ENCODE data around the gene LAMB3. TPM values are rescaled to one million over a fixed set of nuclear protein-coding genes. Genes with fewer than 3 reads are reported as not detected.

LAMB3 gene
- total RNA-seq, 1 donor from 2014 or later, result 12.5 TPM

DNA sequence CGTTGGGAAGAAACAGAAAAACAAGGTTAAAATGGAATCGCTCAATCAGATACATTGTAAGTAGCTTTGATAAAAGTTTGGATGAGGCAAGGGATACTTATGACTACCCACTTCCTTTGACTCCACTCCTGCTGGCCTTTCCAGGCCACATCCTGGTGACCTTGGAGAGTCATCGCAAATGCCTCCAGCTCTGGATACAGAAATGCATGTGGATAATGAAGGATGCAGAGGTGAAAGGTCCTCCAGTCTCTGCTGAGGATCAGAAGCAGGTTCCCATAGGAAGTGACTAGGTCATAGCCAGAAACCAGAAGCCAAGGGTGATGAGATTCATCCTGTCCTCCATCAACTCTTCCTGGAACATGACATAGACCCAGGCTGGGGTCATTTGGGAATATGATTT, 74.9 kb downstream of the LAMB3 start:
- no peak for DNase-seq (ENCODE audit: low spot score, unreplicated experiment)
- Mint-ChIP-seq H3K9me3 (ENCODE audit: low read depth) (no peaks in the 10 kb centered on the region), H3K4me1 (ENCODE audit: low read depth) (no peaks in the 10 kb centered on the region), H3K27ac (no peak overlapping the region), H3K36me3 (ENCODE audit: insufficient read depth) (no peaks in the 10 kb centered on the region), H3K27me3 (peaks cover 34% of the 10 kb centered on the region), H3K4me3 (ENCODE audit: low read depth) (no peak overlapping the region)
- TF ChIP-seq, protein P1, sequence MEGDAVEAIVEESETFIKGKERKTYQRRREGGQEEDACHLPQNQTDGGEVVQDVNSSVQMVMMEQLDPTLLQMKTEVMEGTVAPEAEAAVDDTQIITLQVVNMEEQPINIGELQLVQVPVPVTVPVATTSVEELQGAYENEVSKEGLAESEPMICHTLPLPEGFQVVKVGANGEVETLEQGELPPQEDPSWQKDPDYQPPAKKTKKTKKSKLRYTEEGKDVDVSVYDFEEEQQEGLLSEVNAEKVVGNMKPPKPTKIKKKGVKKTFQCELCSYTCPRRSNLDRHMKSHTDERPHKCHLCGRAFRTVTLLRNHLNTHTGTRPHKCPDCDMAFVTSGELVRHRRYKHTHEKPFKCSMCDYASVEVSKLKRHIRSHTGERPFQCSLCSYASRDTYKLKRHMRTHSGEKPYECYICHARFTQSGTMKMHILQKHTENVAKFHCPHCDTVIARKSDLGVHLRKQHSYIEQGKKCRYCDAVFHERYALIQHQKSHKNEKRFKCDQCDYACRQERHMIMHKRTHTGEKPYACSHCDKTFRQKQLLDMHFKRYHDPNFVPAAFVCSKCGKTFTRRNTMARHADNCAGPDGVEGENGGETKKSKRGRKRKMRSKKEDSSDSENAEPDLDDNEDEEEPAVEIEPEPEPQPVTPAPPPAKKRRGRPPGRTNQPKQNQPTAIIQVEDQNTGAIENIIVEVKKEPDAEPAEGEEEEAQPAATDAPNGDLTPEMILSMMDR (IDR thresholded peaks at IDR 0.05; ENCODE audit: unreplicated experiment), result no peak

GRCh38 chr1:209576392-209577197, 75.6 kb downstream of the LAMB3 start:
- TF ChIP-seq, protein P1 (IDR thresholded peaks at IDR 0.05; ENCODE audit: unreplicated experiment), result peak; percentile 96
- Mint-ChIP-seq H3K36me3 (ENCODE audit: insufficient read depth) (no peaks in the 10 kb centered on the region), H3K27ac (no peak overlapping the region), H3K4me3 (ENCODE audit: low read depth) (no peak overlapping the region), H3K27me3 (peaks cover 37% of the 10 kb centered on the region), H3K4me1 (ENCODE audit: low read depth) (no peaks in the 10 kb centered on the region), H3K9me3 (ENCODE audit: low read depth) (no peaks in the 10 kb centered on the region)
- DNase-seq (ENCODE audit: low spot score, unreplicated experiment), result peak; percentile 82

DNA sequence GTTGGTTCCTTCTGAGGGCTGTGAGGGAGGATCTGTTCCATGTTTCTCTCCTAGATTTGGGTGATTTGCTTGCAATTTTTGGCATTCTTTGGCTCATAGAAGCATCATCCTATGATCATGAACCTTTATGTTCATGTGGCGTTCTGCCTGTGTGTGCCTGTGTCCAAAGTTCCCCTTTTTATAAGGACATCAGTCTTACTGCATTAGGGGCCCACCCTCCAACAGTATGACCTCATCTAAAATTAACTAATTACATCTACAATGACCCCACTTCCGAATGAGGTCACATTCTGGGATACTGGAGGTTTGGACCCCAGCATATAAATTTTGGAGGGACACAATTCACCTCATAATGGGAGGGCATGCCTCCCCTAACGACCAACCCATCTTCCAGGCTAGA, 81.5 kb downstream of the LAMB3 start:
- TF ChIP-seq, protein P1 (IDR thresholded peaks at IDR 0.05; ENCODE audit: unreplicated experiment), result no peak
- no peaks in the 10 kb centered on the region for H3K9me3 Mint-ChIP-seq (ENCODE audit: low read depth)
- no peak for DNase-seq (ENCODE audit: low spot score, unreplicated experiment)
- no peak overlapping the region for H3K27ac Mint-ChIP-seq
- H3K4me3 Mint-ChIP-seq (ENCODE audit: low read depth), result no peak overlapping the region
- H3K4me1 Mint-ChIP-seq (ENCODE audit: low read depth), result no peaks in the 10 kb centered on the region
- H3K27me3 Mint-ChIP-seq, result peaks cover 47% of the 10 kb centered on the region
- no peaks in the 10 kb centered on the region for H3K36me3 Mint-ChIP-seq (ENCODE audit: insufficient read depth)

DNA sequence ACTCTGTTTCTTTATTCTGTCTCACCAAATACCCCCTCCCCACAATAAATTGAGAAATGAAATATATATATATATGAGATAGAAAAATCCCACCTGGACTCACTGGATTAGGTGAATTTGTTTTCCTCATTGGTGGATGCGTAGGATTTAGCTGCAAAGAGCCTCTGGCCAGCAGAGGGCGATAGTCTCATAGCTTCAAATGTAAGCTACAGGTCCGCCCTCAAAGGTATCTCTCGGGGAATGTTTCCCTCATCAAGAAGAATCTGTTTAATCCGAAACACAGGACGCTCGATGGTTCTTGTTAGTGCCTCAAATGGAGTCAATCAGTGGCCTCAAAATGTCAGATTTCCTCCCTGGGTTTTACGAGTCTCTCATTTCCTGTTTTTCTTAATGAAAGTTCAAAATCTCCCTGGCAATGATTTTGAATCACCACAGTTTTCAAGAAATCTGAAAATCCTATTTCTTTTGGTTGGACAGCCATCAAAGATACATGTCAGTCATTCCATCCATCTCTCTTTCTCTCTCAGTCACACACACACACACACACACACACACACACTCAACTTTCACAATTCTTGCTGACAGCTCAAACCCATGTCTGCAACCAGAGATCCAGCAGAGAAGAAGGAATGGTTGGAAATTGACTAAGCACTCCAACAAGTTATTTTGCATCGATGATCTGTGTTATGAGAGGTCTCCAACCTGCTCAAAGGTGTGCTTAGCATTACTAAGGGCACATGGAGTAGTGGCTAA, 82.6 kb downstream of the LAMB3 start:
- Mint-ChIP-seq H3K27ac (no peak overlapping the region), H3K27me3 (peaks cover 40% of the 10 kb centered on the region), H3K9me3 (ENCODE audit: low read depth) (no peaks in the 10 kb centered on the region), H3K4me3 (ENCODE audit: low read depth) (no peak overlapping the region), H3K4me1 (ENCODE audit: low read depth) (no peaks in the 10 kb centered on the region), H3K36me3 (ENCODE audit: insufficient read depth) (no peaks in the 10 kb centered on the region)
- TF ChIP-seq, protein P1 (IDR thresholded peaks at IDR 0.05; ENCODE audit: unreplicated experiment), result peak; percentile 92
- peak; percentile 67 for DNase-seq (ENCODE audit: low spot score, unreplicated experiment)

- Mint-ChIP-seq H3K9me3 (ENCODE audit: low read depth) (no peaks in the 10 kb centered on the region), H3K27me3 (peaks cover 30% of the 10 kb centered on the region), H3K4me1 (ENCODE audit: low read depth) (no peaks in the 10 kb centered on the region), H3K4me3 (ENCODE audit: low read depth) (no peak overlapping the region), H3K27ac (no peak overlapping the region), H3K36me3 (ENCODE audit: insufficient read depth) (no peaks in the 10 kb centered on the region)
- no peak for DNase-seq (ENCODE audit: low spot score, unreplicated experiment)
- TF ChIP-seq, protein P1 (IDR thresholded peaks at IDR 0.05; ENCODE audit: unreplicated experiment), result no peak
These were observed 84.5 kb downstream of the LAMB3 start for GRCh38 chr1:209567698-209568175.

Measured in progenitor cell of endocrine pancreas (in vitro differentiated cells).